Mesothelial cell of epicardium (in vitro differentiated cells): Measurements from ENCODE around the gene DGCR2. TPM values are rescaled to one million over a fixed set of nuclear protein-coding genes. Genes with fewer than 3 reads are reported as not detected.

ENCODE experiments used
- DNase-seq, 2 experiments: peaks; one replicate each; pipeline ENCODE4 v3.0.0; 2021; ENCODE audit warnings: low spot score in 2 of 2; ENCODE audit not compliant: unreplicated experiment in 2 of 2
- H3K27ac Mint-ChIP-seq: 2 replicates; pipeline ENCODE4 v1.8.0; 2021; ENCODE audit warnings: mixed read lengths
- H3K27me3 Mint-ChIP-seq: 2 replicates; pipeline ENCODE4 v1.8.0; 2021; ENCODE audit warnings: low read depth, mixed read lengths
- H3K36me3 Mint-ChIP-seq: 2 replicates; pipeline ENCODE4 v1.8.0; 2021; ENCODE audit warnings: mixed read lengths
- H3K4me1 Mint-ChIP-seq: 2 replicates; pipeline ENCODE4 v1.8.0; 2021; ENCODE audit warnings: mixed read lengths
- H3K4me3 Mint-ChIP-seq: 2 replicates; pipeline ENCODE4 v1.8.0; 2021; ENCODE audit warnings: mild to moderate bottlenecking, moderate library complexity, mixed read lengths
- H3K9me3 Mint-ChIP-seq: 2 replicates; pipeline ENCODE4 v1.8.0; 2021; ENCODE audit warnings: mixed read lengths
- CTCF ChIP-seq: fragments of 200-600 bp; sonication (generic); IDR thresholded peaks from one replicate; pipeline ENCODE4 v1.5.0; 2021; ENCODE audit warnings: antibody characterized with exemption; ENCODE audit not compliant: unreplicated experiment
- total RNA-seq: library from RNA; stranded (reverse); gene quantifications from 3 replicates; pipeline ENCODE4 v1.2.1, GENCODE V29; 2021

Gene DGCR2
- total RNA-seq, 1 donor from 2014 or later: 78.3 TPM

- Mint-ChIP-seq H3K27me3 (no peaks in the 10 kb centered on the region), H3K27ac (no peak overlapping the region), H3K36me3 (peaks cover 20% of the 10 kb centered on the region), H3K4me3 (no peak overlapping the region), H3K4me1 (no peaks in the 10 kb centered on the region), H3K9me3 (no peaks in the 10 kb centered on the region)
- no peak for TF ChIP-seq CTCF
- no peak for DNase-seq
Observed at GRCh38 chr22:19059481-19060278, 62.5 kb downstream of the DGCR2 start.

GRCh38 chr22:19058713-19059451, 63.3 kb downstream of the DGCR2 start:
- Mint-ChIP-seq H3K9me3 (no peaks in the 10 kb centered on the region), H3K27ac (no peak overlapping the region), H3K36me3 (peaks cover 25% of the 10 kb centered on the region)

GRCh38 chr22:19057999-19058491, 64.2 kb downstream of the DGCR2 start:
- H3K4me1 Mint-ChIP-seq: no peaks in the 10 kb centered on the region
- no peak overlapping the region for H3K27ac Mint-ChIP-seq
- H3K27me3 Mint-ChIP-seq: no peaks in the 10 kb centered on the region
- H3K9me3 Mint-ChIP-seq: no peaks in the 10 kb centered on the region
- TF ChIP-seq CTCF: no peak
- DNase-seq: no peak
- no peak overlapping the region for H3K4me3 Mint-ChIP-seq
- H3K36me3 Mint-ChIP-seq: peaks cover 29% of the 10 kb centered on the region

More at GRCh38 chr22:19058713-19059451, 63.3 kb downstream of the DGCR2 start:
- H3K27me3 Mint-ChIP-seq: no peaks in the 10 kb centered on the region
- no peaks in the 10 kb centered on the region for H3K4me1 Mint-ChIP-seq
- DNase-seq: no peak
- H3K4me3 Mint-ChIP-seq: no peak overlapping the region
- TF ChIP-seq CTCF: no peak

- Mint-ChIP-seq H3K27ac (no peak overlapping the region), H3K9me3 (no peaks in the 10 kb centered on the region), H3K4me1 (no peaks in the 10 kb centered on the region), H3K27me3 (no peaks in the 10 kb centered on the region), H3K4me3 (no peak overlapping the region), H3K36me3 (peaks cover 33% of the 10 kb centered on the region)
- no peak for DNase-seq
- TF ChIP-seq CTCF: no peak
Observed at GRCh38 chr22:19057539-19057938, 64.7 kb downstream of the DGCR2 start.

GRCh38 chr22:19056951-19057401, 65.2 kb downstream of the DGCR2 start:
- Mint-ChIP-seq H3K27ac (no peak overlapping the region), H3K27me3 (no peaks in the 10 kb centered on the region), H3K9me3 (no peaks in the 10 kb centered on the region), H3K4me3 (no peak overlapping the region), H3K36me3 (peaks cover 33% of the 10 kb centered on the region), H3K4me1 (no peaks in the 10 kb centered on the region)
- no peak for TF ChIP-seq CTCF
- no peak for DNase-seq
